ENCODE results near the gene OR2T35. TPM values are rescaled to one million over a fixed set of nuclear protein-coding genes. Genes with fewer than 3 reads are reported as not detected.

The OR2T35 gene
- total and polyA plus RNA-seq, 2 experiments from 2014 or later, result not detected

DNA sequence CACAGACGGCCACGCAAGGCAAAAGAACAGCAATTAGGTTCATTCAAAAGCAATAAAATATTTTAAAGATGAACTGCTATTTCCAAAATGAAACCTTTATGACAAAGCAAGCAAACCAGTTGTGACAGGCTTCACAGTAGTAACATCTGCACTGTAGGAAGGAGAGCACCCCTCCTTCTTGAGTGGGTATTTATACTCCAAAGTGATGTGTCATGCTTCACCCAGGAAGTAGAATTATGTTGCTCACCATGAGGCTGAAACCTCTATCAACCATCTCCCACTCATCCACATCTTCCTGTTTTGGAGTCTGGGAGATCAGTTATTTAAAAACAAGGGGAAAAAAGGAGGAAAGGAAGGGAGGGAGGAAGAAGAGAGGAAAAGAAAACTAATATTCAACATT lies 48.5 kb downstream of the OR2T35 start:
- H3K9me3 ChIP-seq (ENCODE audit: low read depth), result no peaks in the 10 kb centered on the region
- H3K4me1 ChIP-seq (ENCODE audit: insufficient read depth), result no peaks in the 10 kb centered on the region
- no peaks in the 10 kb centered on the region for H3F3A ChIP-seq (ENCODE audit: insufficient read depth)
- 38 to 58% methylated on average over 2 of the region's 2 CpGs for WGBS, 2 experiments (ENCODE audit: low coverage in 1 of 2, low lambda C conversion rate in 2 of 2, missing lambda C conversion rate in 2 of 2)
- TF ChIP-seq EZH2 (IDR thresholded peaks at IDR 0.05; ENCODE audit: insufficient read depth, poor library complexity, severe bottlenecking) (no peak), EZH2phosphoT487 (IDR thresholded peaks at IDR 0.05; ENCODE audit: insufficient read depth, low read depth) (no peak)
- no peak overlapping the region for H3K4me2 ChIP-seq (ENCODE audit: unreplicated experiment)
- H4K20me1 ChIP-seq (ENCODE audit: insufficient read depth), result no peaks in the 10 kb centered on the region
- peaks cover 3% of the 10 kb centered on the region; the same call in 1 of the 2 replicates for H3K9me2 ChIP-seq (ENCODE audit: insufficient read depth)
- DNase-seq, result no peak
- no peaks in the 10 kb centered on the region for H3K36me3 ChIP-seq (ENCODE audit: low read depth)
- no peaks in the 10 kb centered on the region for H3K27me3 ChIP-seq (replicated peaks; ENCODE audit: insufficient read depth)
- H3K9ac ChIP-seq, result no peak overlapping the region
- no peak overlapping the region for H2AFZ ChIP-seq
- no peak overlapping the region for H3K27ac ChIP-seq
- H3K79me2 ChIP-seq (ENCODE audit: insufficient read depth), result no peaks in the 10 kb centered on the region
- no peak overlapping the region for H3K4me3 ChIP-seq
- in situ Hi-C loops (cut with MboI), result no loop called here

DNA sequence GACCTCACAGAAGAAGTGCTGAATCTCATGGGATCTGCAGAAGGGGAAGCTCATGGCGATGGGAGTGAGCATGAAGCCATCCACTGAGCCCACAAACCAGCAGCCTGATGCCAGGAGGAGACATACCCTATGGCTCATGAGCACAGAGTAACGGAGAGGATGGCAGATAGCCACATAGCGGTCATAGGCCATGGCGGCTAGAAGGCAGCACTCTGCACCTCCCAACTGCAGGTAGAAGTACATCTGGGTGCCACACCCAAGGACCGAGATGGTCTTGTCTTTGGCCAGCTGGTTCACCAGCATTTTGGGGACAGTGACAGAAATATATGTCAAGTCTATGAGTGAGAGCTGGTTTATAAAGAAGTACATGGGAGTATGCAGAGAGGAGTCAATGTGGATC lies 51.9 kb downstream of the OR2T35 start:
- no peaks in the 10 kb centered on the region for H3K79me2 ChIP-seq (ENCODE audit: insufficient read depth)
- 16 to 17% methylated on average over 5 of the region's 5 CpGs for WGBS, 2 experiments (ENCODE audit: low coverage in 1 of 2, low lambda C conversion rate in 2 of 2, missing lambda C conversion rate in 2 of 2)
- in situ Hi-C loops (cut with MboI), result no loop called here

DNA sequence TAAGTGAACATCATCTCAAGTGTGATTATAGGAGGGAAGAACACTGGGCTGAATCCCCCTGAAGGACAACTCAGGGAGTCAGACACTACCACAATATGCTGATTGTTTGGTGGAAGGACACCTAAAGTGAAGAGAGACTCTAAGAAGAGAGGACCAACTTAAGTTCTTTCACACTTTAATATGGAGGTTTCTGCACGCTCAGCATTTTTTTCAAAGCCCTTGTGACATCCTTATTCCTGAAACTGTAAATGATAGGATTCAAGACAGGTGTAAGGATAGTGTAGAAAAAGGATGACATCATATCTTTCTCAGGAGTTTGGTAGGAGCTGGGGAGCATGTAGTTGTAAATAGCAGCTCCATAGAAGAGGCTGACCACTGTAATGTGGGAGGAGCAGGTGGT lies 52.4 kb downstream of the OR2T35 start:
- no peak for DNase-seq
- 8 to 9% methylated on average over 1 of the region's 1 CpG for WGBS, 2 experiments (ENCODE audit: low coverage in 1 of 2, low lambda C conversion rate in 2 of 2, missing lambda C conversion rate in 2 of 2)
- Histone ChIP-seq H3K27me3 (replicated peaks; ENCODE audit: insufficient read depth) (no peaks in the 10 kb centered on the region), H3F3A (ENCODE audit: insufficient read depth) (no peaks in the 10 kb centered on the region), H2AFZ (no peak overlapping the region), H3K79me2 (ENCODE audit: insufficient read depth) (no peaks in the 10 kb centered on the region), H3K4me2 (ENCODE audit: unreplicated experiment) (no peak overlapping the region), H3K9me3 (ENCODE audit: low read depth) (no peaks in the 10 kb centered on the region), H4K20me1 (ENCODE audit: insufficient read depth) (no peaks in the 10 kb centered on the region), H3K27ac (no peak overlapping the region), H3K36me3 (ENCODE audit: low read depth) (no peaks in the 10 kb centered on the region), H3K4me1 (ENCODE audit: insufficient read depth) (no peaks in the 10 kb centered on the region), H3K4me3 (no peak overlapping the region), H3K9ac (no peak overlapping the region), H3K9me2 (ENCODE audit: insufficient read depth) (no peaks in the 10 kb centered on the region)
- in situ Hi-C loops (cut with MboI), result no loop called here
- TF ChIP-seq EZH2 (IDR thresholded peaks at IDR 0.05; ENCODE audit: insufficient read depth, poor library complexity, severe bottlenecking), result no peak

More for the DNA sequence above, 51.9 kb downstream of the OR2T35 start:
- DNase-seq, result no peak
- Histone ChIP-seq H3K4me3 (no peak overlapping the region), H3K36me3 (ENCODE audit: low read depth) (no peaks in the 10 kb centered on the region), H3K4me2 (ENCODE audit: unreplicated experiment) (no peak overlapping the region), H3F3A (ENCODE audit: insufficient read depth) (no peaks in the 10 kb centered on the region), H3K9me2 (ENCODE audit: insufficient read depth) (no peaks in the 10 kb centered on the region), H2AFZ (no peak overlapping the region), H3K27me3 (replicated peaks; ENCODE audit: insufficient read depth) (no peaks in the 10 kb centered on the region), H3K9me3 (ENCODE audit: low read depth) (no peaks in the 10 kb centered on the region), H3K27ac (no peak overlapping the region), H3K4me1 (ENCODE audit: insufficient read depth) (no peaks in the 10 kb centered on the region), H4K20me1 (ENCODE audit: insufficient read depth) (no peaks in the 10 kb centered on the region), H3K9ac (no peak overlapping the region)
- TF ChIP-seq EZH2 (IDR thresholded peaks at IDR 0.05; ENCODE audit: insufficient read depth, poor library complexity, severe bottlenecking) (no peak), EZH2phosphoT487 (IDR thresholded peaks at IDR 0.05; ENCODE audit: insufficient read depth, low read depth) (no peak)

DNA sequence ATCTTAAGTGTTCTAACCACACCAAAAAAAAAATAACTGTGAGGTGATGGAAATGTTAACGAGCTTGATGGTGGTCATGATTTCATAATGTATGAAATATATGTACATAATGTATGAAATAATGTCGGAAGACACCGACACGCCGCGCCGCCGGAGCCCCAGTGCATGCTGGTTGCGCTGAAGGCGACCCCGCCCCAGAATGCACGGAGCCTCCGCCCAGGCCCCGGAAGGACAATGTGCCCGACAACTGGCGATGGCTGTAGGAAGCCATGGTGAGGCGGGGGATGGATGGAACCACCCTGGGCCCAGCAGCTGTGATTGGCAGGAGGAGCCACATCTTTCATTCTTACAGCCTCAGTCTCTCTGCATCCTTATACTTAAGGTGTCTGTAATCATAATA lies 55.0 kb downstream of the OR2T35 start:
- in situ Hi-C loops (cut with MboI), result no loop called here
- Histone ChIP-seq H3K36me3 (ENCODE audit: low read depth) (no peaks in the 10 kb centered on the region), H3K4me3 (no peak overlapping the region), H3K9me3 (ENCODE audit: low read depth) (no peaks in the 10 kb centered on the region), H3K4me2 (ENCODE audit: unreplicated experiment) (no peak overlapping the region), H3K9ac (no peak overlapping the region), H3K9me2 (ENCODE audit: insufficient read depth) (no peaks in the 10 kb centered on the region), H3F3A (ENCODE audit: insufficient read depth) (no peaks in the 10 kb centered on the region), H3K27me3 (replicated peaks; ENCODE audit: insufficient read depth) (no peaks in the 10 kb centered on the region), H3K79me2 (ENCODE audit: insufficient read depth) (no peaks in the 10 kb centered on the region), H2AFZ (no peak overlapping the region), H3K27ac (no peak overlapping the region), H3K4me1 (ENCODE audit: insufficient read depth) (no peaks in the 10 kb centered on the region), H4K20me1 (ENCODE audit: insufficient read depth) (no peaks in the 10 kb centered on the region)
- no peak for TF ChIP-seq EZH2 (IDR thresholded peaks at IDR 0.05; ENCODE audit: insufficient read depth, poor library complexity, severe bottlenecking)
- TF ChIP-seq EZH2phosphoT487 (IDR thresholded peaks at IDR 0.05; ENCODE audit: insufficient read depth, low read depth), result no peak
- DNase-seq, result no peak
- 68 to 70% methylated on average over 17 of the region's 17 CpGs for WGBS, 2 experiments (ENCODE audit: low coverage in 1 of 2, low lambda C conversion rate in 2 of 2, missing lambda C conversion rate in 2 of 2)

DNA sequence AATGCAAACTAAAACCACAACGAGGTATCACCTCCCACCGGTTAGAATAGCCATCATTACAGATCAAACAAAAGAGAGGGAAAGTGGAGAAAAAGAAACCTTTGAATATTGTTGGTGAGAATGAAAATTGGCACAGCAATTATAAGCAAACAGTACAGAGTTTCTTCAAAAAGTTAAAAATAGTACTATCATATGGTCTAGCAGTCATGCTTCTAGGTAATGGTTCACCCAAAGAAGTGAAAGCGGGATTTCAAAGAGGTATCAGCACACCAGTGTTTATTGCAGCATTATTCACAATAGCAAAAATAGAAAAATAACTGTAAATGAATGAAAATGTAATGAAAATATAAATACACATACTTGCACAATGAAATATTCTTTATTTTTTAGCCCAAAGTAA lies 55.7 kb downstream of the OR2T35 start:
- in situ Hi-C loops (cut with MboI), result no loop called here
- Histone ChIP-seq H3K4me1 (ENCODE audit: insufficient read depth) (no peaks in the 10 kb centered on the region), H2AFZ (no peak overlapping the region), H4K20me1 (ENCODE audit: insufficient read depth) (no peaks in the 10 kb centered on the region), H3K79me2 (ENCODE audit: insufficient read depth) (no peaks in the 10 kb centered on the region), H3K27me3 (replicated peaks; ENCODE audit: insufficient read depth) (no peaks in the 10 kb centered on the region), H3K9me3 (ENCODE audit: low read depth) (no peaks in the 10 kb centered on the region), H3K4me2 (ENCODE audit: unreplicated experiment) (no peak overlapping the region), H3K27ac (no peak overlapping the region), H3K4me3 (no peak overlapping the region), H3K9me2 (ENCODE audit: insufficient read depth) (no peaks in the 10 kb centered on the region), H3F3A (ENCODE audit: insufficient read depth) (no peaks in the 10 kb centered on the region), H3K36me3 (ENCODE audit: low read depth) (no peaks in the 10 kb centered on the region), H3K9ac (no peak overlapping the region)
- WGBS, 2 experiments (ENCODE audit: low coverage in 1 of 2, low lambda C conversion rate in 2 of 2, missing lambda C conversion rate in 2 of 2), result 38 to 40% methylated on average over 3 of the region's 3 CpGs
- DNase-seq, result no peak
- TF ChIP-seq EZH2phosphoT487 (IDR thresholded peaks at IDR 0.05; ENCODE audit: insufficient read depth, low read depth) (no peak), EZH2 (IDR thresholded peaks at IDR 0.05; ENCODE audit: insufficient read depth, poor library complexity, severe bottlenecking) (no peak)

Small RNAs within 50 kb of the gene (small RNA-seq; reads per million reads assigned to genes)
- gene RF00019 (ENCODE audit: low read depth, low replicate concordance), result not detected

Other genes starting within 250 kb of the OR2T35 start
- gene OR2T1, start 242.2 kb downstream of the OR2T35 start, total RNA-seq (2014; rRNA removed; shearing (Covaris generic)), result not detected in 2 replicates
- not detected in 2 replicates for gene OR2T1, start 242.2 kb downstream of the OR2T35 start, polyA plus RNA-seq (2016; fragmentation: Nextera tagmentation; extraction: Ambion mirVana)
- not detected in 2 replicates for gene OR2T2, start 199.6 kb downstream of the OR2T35 start, total RNA-seq (2014; rRNA removed; shearing (Covaris generic))
- gene OR2T2, start 199.6 kb downstream of the OR2T35 start, polyA plus RNA-seq (2016; fragmentation: Nextera tagmentation; extraction: Ambion mirVana), result not detected in 2 replicates
- not detected in 2 replicates for gene OR2T3, start 171.9 kb downstream of the OR2T35 start, total RNA-seq (2014; rRNA removed; shearing (Covaris generic))
- not detected in 2 replicates for gene OR2T3, start 171.9 kb downstream of the OR2T35 start, polyA plus RNA-seq (2016; fragmentation: Nextera tagmentation; extraction: Ambion mirVana)
- gene OR2T5, start 156.7 kb downstream of the OR2T35 start, total RNA-seq (2014; rRNA removed; shearing (Covaris generic)), result not detected in 2 replicates
- not detected in 2 replicates for gene OR2T5, start 156.7 kb downstream of the OR2T35 start, polyA plus RNA-seq (2016; fragmentation: Nextera tagmentation; extraction: Ambion mirVana)
- not detected in 2 replicates for gene OR2G6, start 137.2 kb downstream of the OR2T35 start, total RNA-seq (2014; rRNA removed; shearing (Covaris generic))
- gene OR2G6, start 137.2 kb downstream of the OR2T35 start, polyA plus RNA-seq (2016; fragmentation: Nextera tagmentation; extraction: Ambion mirVana), result not detected in 2 replicates
- gene OR2T29, start 82.5 kb downstream of the OR2T35 start, total RNA-seq (2014; rRNA removed; shearing (Covaris generic)), result not detected in 2 replicates
- not detected in 2 replicates for gene OR2T29, start 82.5 kb downstream of the OR2T35 start, polyA plus RNA-seq (2016; fragmentation: Nextera tagmentation; extraction: Ambion mirVana)
- not detected in 2 replicates for gene OR2T34, start 70.5 kb downstream of the OR2T35 start, total RNA-seq (2014; rRNA removed; shearing (Covaris generic))
- gene OR2T34, start 70.5 kb downstream of the OR2T35 start, polyA plus RNA-seq (2016; fragmentation: Nextera tagmentation; extraction: Ambion mirVana), result not detected in 2 replicates
- not detected in 2 replicates for gene OR2T10, start 47.6 kb downstream of the OR2T35 start, total RNA-seq (2014; rRNA removed; shearing (Covaris generic))
- gene OR2T10, start 47.6 kb downstream of the OR2T35 start, polyA plus RNA-seq (2016; fragmentation: Nextera tagmentation; extraction: Ambion mirVana), result not detected in 2 replicates
- gene OR2T11, start 10.2 kb downstream of the OR2T35 start, total RNA-seq (2014; rRNA removed; shearing (Covaris generic)), result not detected in 2 replicates
- gene OR2T11, start 10.2 kb downstream of the OR2T35 start, polyA plus RNA-seq (2016; fragmentation: Nextera tagmentation; extraction: Ambion mirVana), result not detected in 2 replicates
- not detected in 2 replicates for gene OR2T27, start 10.2 kb upstream of the OR2T35 start, total RNA-seq (2014; rRNA removed; shearing (Covaris generic))
- gene OR2T27, start 10.2 kb upstream of the OR2T35 start, polyA plus RNA-seq (2016; fragmentation: Nextera tagmentation; extraction: Ambion mirVana), result not detected in 2 replicates
- not detected in 2 replicates for gene OR14I1, start 57.5 kb upstream of the OR2T35 start, total RNA-seq (2014; rRNA removed; shearing (Covaris generic))
- gene OR14I1, start 57.5 kb upstream of the OR2T35 start, polyA plus RNA-seq (2016; fragmentation: Nextera tagmentation; extraction: Ambion mirVana), result not detected in 2 replicates
- gene LYPD8, start 110.5 kb upstream of the OR2T35 start, total RNA-seq (2014; rRNA removed; shearing (Covaris generic)), result not detected in 2 replicates
- not detected in 2 replicates for gene LYPD8, start 110.5 kb upstream of the OR2T35 start, polyA plus RNA-seq (2016; fragmentation: Nextera tagmentation; extraction: Ambion mirVana)
- gene SH3BP5L, start 180.6 kb upstream of the OR2T35 start, total RNA-seq (2014; rRNA removed; shearing (Covaris generic)), result 46.4 and 64.4 TPM in 2 replicates
- 5.3 and 5.9 TPM in 2 replicates for gene SH3BP5L, start 180.6 kb upstream of the OR2T35 start, polyA plus RNA-seq (2016; fragmentation: Nextera tagmentation; extraction: Ambion mirVana)
- 13.5 and 13.8 TPM in 2 replicates for gene ZNF672, start 192.9 kb upstream of the OR2T35 start, total RNA-seq (2014; rRNA removed; shearing (Covaris generic))
- gene ZNF672, start 192.9 kb upstream of the OR2T35 start, polyA plus RNA-seq (2016; fragmentation: Nextera tagmentation; extraction: Ambion mirVana), result 10.5 and 11.6 TPM in 2 replicates
- 17.0 and 21.5 TPM in 2 replicates for gene ZNF692, start 213.8 kb upstream of the OR2T35 start, total RNA-seq (2014; rRNA removed; shearing (Covaris generic))
- 16.2 and 16.7 TPM in 2 replicates for gene ZNF692, start 213.8 kb upstream of the OR2T35 start, polyA plus RNA-seq (2016; fragmentation: Nextera tagmentation; extraction: Ambion mirVana)

Data from GM23248 (cell line).